ACC112 (cell line): Measurements from ENCODE around the gene PLA2G12B.
"Not testable (repeated sequence)": the region's sequence is repeated elsewhere in the genome, so short reads cannot be mapped to it uniquely, and the experiment has no call there.

Source experiments
- H2AFZ ChIP-seq: fragments of 200-600 bp; sonication (generic); one replicate; pipeline ENCODE4 v1.6.0; 2017; ENCODE audit warnings: antibody characterized with exemption, low read length; ENCODE audit not compliant: unreplicated experiment
- H3K27ac ChIP-seq: fragments of 200-600 bp; sonication (generic); 2 replicates; pipeline ENCODE4 v1.5.1; 2014; ENCODE audit warnings: low read depth, mild to moderate bottlenecking, antibody characterized with exemption, low read length, moderate library complexity
- H3K27me3 ChIP-seq: fragments of 200-600 bp; sonication (generic); 2 replicates; pipeline ENCODE4 v1.6.1; 2014; ENCODE audit warnings: mild to moderate bottlenecking, antibody characterized with exemption, low read length, moderate library complexity, mixed read lengths; ENCODE audit not compliant: insufficient read depth
- H3K36me3 ChIP-seq: fragments of 200-600 bp; sonication (generic); 2 replicates; pipeline ENCODE4 v1.6.1; 2016; ENCODE audit warnings: mild to moderate bottlenecking, antibody characterized with exemption, low read length, moderate library complexity, mixed read lengths; ENCODE audit not compliant: insufficient read depth
- H3K4me1 ChIP-seq: fragments of 200-600 bp; sonication (generic); one replicate; pipeline ENCODE4 v1.6.1; 2016; ENCODE audit warnings: low read length, mixed read lengths; ENCODE audit not compliant: insufficient read depth, unreplicated experiment, control insufficient read depth
- H3K4me3 ChIP-seq: fragments of 200-600 bp; sonication (generic); 2 replicates; pipeline ENCODE4 v1.5.1; 2014; ENCODE audit warnings: mild to moderate bottlenecking, low read depth, low read length
- H3K79me2 ChIP-seq: fragments of 200-600 bp; sonication (generic); one replicate; pipeline ENCODE4 v1.6.0; 2016; ENCODE audit warnings: low read length; ENCODE audit not compliant: control insufficient read depth, unreplicated experiment, insufficient read depth

The PLA2G12B gene, protein sequence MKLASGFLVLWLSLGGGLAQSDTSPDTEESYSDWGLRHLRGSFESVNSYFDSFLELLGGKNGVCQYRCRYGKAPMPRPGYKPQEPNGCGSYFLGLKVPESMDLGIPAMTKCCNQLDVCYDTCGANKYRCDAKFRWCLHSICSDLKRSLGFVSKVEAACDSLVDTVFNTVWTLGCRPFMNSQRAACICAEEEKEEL

DNA sequence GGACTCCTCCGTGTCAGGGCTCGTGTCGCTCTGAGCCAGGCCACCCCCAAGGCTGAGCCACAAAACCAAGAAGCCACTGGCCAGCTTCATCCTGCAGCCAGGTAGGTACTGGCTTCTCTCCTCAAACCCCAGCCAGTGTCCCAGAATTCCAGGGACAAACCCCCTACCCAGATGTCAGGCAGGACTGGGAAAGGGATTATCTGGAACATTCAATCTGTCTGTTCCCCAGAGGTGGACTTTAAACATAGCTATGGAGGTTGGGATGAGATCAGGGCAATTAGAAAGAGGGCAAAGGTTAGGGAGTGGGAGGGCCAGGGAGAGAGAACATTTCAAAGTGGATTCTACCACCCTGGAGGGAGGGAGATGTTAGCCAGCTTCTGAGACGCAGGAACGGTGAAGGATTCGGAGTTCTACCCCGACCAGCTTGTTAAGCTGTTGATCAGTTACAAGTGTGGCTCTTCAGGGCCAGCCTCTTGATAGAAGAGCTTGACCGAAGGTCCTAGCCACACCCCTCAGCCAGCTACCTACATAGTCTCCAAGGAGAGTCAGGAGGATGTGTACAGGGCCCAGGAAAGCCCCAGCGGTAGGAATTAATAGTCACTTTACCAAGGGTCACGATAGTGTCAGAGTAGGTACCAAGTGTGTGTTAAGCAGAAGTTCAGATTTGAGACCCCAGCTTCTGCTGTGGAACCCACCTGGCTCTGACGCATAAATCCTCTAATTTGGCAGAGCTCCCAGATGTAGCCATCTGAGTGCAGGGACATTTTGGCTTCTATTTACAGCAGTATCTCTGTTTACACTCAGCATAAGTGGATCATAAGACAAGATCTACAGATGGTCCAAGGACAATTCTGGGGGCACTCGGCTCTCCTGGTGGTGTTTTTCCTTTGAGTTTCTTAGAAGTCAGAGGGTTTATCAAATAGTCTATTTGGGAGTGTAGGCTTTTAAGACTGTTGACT is at the start of gene PLA2G12B:
PLA2G12B (minus strand) TSS at position 211 of the 959 bp plus-strand sequence; CDS start at position 90, 121 bp downstream.
- no peaks in the 10 kb centered on the region for H3K4me1 ChIP-seq
- no peaks in the 10 kb centered on the region for H3K79me2 ChIP-seq
- H3K4me3 ChIP-seq = no peak within 1 kb of the TSS
- no peak within 1 kb of the TSS for H3K27ac ChIP-seq
- H2AFZ ChIP-seq = peak within 1 kb of the TSS; percentile 3
- no peaks in the 10 kb centered on the region for H3K36me3 ChIP-seq
- no peaks in the 10 kb centered on the region; the same call in 1 of the 2 replicates for H3K27me3 ChIP-seq

DNA sequence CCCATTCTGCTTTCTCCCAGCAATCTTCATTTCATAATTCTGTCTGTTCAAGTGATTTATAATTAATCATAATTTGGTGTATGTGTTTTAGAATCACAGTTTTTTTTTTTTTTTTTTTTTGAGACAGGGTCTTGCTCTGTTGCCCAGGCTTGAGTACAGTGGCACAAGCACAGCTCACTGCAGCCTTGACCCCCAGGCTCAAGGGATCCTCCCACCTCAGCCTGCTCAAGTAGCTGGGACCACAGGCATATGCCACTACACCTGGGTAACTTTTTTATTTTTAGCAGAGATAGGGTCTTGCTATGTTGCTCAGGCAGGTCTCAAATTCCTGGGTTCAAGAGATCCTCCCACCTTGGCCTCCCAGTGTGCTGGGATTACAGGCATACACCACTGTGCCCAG is 49.2 kb upstream of the PLA2G12B start:
- no peak overlapping the region for H3K27ac ChIP-seq
- no peak overlapping the region for H2AFZ ChIP-seq
- no peaks in the 10 kb centered on the region for H3K4me1 ChIP-seq
- peaks cover 68% of the 10 kb centered on the region for H3K36me3 ChIP-seq
- H3K27me3 ChIP-seq = no peaks in the 10 kb centered on the region
- H3K79me2 ChIP-seq = no peaks in the 10 kb centered on the region
- no peak overlapping the region for H3K4me3 ChIP-seq

DNA sequence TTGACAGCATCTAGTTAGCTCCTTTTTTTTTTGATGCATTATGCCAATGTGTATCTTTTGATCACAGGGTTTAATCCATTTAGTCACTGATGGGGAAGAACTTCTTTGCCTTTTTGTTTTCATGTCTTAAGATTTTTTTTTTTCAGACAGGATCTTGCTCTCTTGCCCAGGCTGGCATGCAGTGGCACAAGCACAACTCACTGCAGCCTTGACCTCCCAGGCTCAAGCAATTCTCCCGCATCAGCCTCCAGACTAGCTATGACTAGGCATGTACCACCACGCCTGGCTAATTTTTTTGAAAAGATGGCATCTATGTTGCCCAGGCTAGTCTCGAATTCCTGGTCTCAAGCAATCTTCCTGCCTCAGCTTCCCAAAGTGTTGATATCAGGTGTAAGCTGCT is 46.4 kb upstream of the PLA2G12B start:
- Histone ChIP-seq H3K79me2 (no peaks in the 10 kb centered on the region), H3K4me3 (no peak overlapping the region), H2AFZ (no peak overlapping the region), H3K27ac (no peak overlapping the region), H3K27me3 (no peaks in the 10 kb centered on the region), H3K4me1 (no peaks in the 10 kb centered on the region), H3K36me3 (peaks cover 57% of the 10 kb centered on the region)

DNA sequence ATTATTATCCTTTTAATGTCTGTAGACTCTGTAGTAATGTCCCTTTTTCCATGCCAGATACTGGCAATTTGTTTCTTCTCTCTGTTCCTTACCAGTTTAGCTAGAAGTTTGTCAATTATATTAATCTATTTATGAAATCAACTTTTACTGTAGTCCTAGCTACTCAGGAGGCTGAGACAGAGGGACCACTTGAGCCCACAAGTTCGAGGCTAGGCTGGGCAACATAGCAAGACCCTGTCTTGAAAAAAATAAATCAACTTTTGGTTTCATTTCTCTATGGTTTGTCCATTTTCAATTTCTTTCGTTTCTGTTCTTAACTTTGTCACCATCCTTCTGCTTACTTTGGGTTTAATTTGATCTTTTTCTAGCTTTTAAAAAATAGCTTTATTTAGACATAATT is 42.5 kb upstream of the PLA2G12B start:
- Histone ChIP-seq H3K4me1 (no peaks in the 10 kb centered on the region), H2AFZ (no peak overlapping the region), H3K79me2 (no peaks in the 10 kb centered on the region), H3K27ac (no peak overlapping the region), H3K36me3 (peaks cover 29% of the 10 kb centered on the region), H3K27me3 (no peaks in the 10 kb centered on the region), H3K4me3 (no peak overlapping the region)

DNA sequence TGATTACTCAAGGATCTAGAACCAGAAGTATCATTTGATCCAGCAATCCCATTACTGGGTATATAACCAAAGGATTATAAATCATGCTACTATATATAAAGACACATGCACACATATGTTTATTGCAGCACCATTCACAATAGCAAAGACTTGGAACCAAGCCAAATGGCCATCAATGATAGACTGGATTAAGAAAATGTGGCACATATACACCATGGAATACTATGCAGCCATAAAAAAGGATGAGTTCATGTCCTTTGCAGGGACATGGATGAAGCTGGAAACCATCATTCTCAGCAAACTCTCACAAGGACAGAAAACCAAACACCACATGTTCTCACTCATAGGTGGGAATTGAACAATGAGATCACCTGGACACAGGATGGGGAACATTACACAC is 40.9 kb upstream of the PLA2G12B start:
- H3K4me1 ChIP-seq, H3K4me3 ChIP-seq, H3K27me3 ChIP-seq, H3K79me2 ChIP-seq, H2AFZ ChIP-seq, H3K27ac ChIP-seq: not testable (repeated sequence)
- H3K36me3 ChIP-seq = peaks cover 18% of the 10 kb centered on the region

DNA sequence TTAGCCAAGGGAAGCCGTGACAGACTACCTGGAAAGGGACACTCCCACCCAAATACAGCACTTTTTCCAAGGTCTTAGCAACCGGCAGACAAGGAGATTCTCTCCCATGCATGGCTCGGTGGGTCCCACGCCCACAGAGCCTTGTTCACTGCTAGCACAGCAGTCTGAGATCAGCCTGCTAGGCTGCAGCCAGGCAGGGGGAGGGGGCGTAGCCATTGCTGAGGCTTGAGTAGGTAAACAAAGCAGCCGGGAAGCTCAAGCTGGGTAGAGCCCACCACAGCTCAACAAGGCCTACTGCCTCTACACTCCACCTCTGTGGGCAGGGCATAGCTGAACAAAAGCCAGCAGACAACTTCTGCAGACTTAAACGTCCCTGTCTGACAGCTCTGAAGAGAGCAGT is 35.2 kb upstream of the PLA2G12B start:
- not testable (repeated sequence) for H3K36me3 ChIP-seq, H3K4me1 ChIP-seq, H3K27ac ChIP-seq, H3K27me3 ChIP-seq, H2AFZ ChIP-seq, H3K79me2 ChIP-seq, H3K4me3 ChIP-seq

DNA sequence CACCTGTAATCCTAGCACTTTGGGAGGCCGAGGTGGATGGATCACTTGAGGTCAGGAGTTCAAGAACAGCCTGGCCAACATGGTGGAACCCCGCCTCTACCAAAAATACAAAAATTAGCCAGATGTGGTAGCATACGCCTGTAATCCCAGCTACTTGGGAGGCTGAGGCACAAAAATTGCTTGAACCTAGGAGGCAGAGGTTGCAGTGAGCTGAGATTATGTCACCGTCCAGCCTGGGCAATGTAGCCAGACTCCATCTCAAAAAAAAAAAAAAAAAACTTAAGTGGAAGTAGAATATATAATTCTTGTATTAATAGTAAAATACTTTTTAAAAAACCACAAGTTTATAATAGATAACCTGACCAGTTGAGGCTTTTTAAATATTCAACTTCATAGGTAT is 30.0 kb upstream of the PLA2G12B start:
- H3K36me3 ChIP-seq, H3K79me2 ChIP-seq, H3K27me3 ChIP-seq, H3K4me3 ChIP-seq, H2AFZ ChIP-seq, H3K27ac ChIP-seq, H3K4me1 ChIP-seq: not testable (repeated sequence)

DNA sequence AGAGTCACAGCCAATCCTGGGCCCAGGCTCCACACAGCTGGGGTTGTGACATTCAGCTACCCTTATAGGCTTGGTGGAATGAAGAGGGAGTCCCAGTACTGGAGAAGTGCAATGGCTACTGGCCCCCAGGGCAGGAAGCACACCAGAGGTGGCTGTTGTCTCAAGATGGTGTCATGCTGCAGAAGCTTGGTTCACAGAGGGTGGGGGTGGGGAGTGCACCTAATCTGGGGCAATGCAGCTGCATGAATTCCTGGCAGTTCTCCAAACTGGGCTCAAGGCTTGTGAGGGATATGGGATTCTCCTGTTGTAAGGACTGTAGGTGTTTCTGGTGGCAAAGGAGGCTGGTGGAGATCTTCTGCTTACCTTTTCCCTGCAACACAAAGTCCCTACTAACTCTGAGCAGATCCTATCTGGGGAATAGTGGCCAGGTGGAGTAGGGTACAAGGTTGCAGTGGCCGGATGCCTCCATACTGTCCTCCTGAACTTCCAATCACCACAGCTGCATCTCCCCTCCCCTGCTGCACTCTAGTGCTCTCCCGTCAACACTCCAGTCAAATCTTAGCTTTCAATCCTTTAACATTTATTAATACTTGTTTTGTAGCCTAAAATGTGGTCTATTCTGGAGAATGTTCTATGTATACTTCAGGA is 27.4 kb upstream of the PLA2G12B start:
- Histone ChIP-seq H3K4me3 (no peak overlapping the region), H2AFZ (no peak overlapping the region), H3K36me3 (no peaks in the 10 kb centered on the region), H3K4me1 (no peaks in the 10 kb centered on the region), H3K27ac (no peak overlapping the region), H3K27me3 (no peaks in the 10 kb centered on the region), H3K79me2 (no peaks in the 10 kb centered on the region)

DNA sequence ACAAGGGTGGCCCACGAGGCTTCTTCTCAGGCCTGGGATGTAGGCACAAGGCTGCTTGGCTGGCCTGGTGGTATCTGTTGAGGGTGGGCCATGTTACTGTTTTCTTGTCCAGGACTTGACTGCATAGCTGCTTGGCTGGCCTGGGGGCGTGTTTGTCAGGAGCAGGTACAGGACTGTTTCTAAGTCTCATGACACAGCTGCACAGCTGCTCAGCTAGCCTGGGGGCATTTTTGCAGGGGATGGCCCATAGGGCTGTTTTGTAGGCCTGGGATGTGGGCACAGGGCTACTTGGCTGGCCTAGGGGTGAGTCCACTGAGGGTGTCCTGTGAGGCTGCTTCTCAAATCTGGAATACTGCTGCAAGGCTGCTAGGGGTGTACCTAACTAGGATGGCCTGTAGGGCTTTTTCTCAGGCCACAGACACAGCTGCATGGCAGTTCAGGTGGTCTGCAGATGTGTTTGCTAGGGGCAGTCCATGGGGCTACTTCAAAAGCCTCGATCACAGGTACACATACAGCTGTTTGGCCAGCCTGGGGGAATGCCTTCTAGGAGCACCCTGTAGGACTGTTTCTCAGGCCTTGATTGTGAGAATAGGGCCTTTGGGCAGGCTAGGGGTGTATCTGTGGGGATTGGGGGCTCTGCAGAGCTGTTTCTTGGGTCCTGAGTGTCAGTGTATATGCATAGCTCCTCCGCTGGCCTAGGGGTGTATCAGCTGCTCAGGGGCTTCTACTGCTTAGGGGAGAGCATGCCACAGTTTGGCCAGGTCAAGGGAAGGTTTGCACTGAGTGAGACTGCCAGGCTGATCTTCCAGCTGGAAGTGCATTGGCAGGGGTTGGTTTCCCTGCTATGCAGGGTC is 26.6 kb upstream of the PLA2G12B start:
- Histone ChIP-seq H3K4me1 (no peaks in the 10 kb centered on the region), H3K4me3 (no peak overlapping the region), H3K27ac (no peak overlapping the region), H3K36me3 (no peaks in the 10 kb centered on the region), H3K79me2 (no peaks in the 10 kb centered on the region), H2AFZ (no peak overlapping the region), H3K27me3 (no peaks in the 10 kb centered on the region)

DNA sequence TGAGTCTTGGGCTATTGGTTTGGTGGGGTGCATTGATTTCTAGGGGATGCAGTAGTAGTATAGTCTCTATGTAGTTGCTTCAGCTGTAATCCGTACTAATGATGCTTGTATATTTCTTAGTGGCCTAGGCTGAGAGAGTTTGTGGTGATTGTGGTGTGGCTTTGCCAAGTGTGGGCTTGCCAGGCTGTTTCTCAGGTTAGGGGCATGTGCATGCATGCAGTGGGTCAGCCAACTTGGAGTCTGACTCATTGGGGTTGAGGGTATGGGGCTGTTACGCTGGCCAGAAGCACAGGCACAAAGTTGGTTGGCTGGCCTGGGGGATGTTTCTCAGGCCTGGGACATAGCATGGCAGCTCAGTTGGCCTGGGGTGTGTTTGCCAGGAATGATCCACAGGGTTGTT is 25.7 kb upstream of the PLA2G12B start:
- no peak overlapping the region for H2AFZ ChIP-seq
- H3K79me2 ChIP-seq = no peaks in the 10 kb centered on the region
- no peak overlapping the region for H3K27ac ChIP-seq
- H3K4me1 ChIP-seq = no peaks in the 10 kb centered on the region
- no peaks in the 10 kb centered on the region for H3K36me3 ChIP-seq
- no peak overlapping the region for H3K4me3 ChIP-seq
- no peaks in the 10 kb centered on the region for H3K27me3 ChIP-seq
